ENCODE data around the gene CAPRIN1.

CAPRIN1 gene

DNA sequence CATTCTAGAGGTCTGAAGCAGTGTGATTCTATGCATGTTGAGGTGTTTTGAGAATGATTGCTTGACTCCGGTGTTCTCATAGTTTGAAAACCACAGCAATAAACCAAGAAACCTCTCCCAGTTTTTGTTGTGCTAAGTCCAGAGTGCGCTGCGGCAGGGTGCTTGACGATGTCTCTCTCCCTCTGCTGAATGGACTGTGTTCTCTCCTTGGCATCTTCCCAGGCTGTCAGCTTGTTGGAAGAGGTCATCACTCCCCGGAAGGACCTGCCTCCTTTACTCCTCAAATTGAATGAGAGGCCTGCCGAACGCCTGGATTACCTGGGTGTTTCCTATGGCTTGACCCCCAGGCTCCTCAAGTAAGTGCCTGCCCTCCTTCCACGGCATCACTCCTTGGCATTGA is 84.9 kb downstream of the CAPRIN1 start:
- no peak for DNase-seq (ENCODE audit: low spot score)
- in situ Hi-C loops (cut with MboI; ENCODE audit: low sequenced_read_pairs, unreplicated experiment), result no loop called here
- TF ChIP-seq, protein P1, sequence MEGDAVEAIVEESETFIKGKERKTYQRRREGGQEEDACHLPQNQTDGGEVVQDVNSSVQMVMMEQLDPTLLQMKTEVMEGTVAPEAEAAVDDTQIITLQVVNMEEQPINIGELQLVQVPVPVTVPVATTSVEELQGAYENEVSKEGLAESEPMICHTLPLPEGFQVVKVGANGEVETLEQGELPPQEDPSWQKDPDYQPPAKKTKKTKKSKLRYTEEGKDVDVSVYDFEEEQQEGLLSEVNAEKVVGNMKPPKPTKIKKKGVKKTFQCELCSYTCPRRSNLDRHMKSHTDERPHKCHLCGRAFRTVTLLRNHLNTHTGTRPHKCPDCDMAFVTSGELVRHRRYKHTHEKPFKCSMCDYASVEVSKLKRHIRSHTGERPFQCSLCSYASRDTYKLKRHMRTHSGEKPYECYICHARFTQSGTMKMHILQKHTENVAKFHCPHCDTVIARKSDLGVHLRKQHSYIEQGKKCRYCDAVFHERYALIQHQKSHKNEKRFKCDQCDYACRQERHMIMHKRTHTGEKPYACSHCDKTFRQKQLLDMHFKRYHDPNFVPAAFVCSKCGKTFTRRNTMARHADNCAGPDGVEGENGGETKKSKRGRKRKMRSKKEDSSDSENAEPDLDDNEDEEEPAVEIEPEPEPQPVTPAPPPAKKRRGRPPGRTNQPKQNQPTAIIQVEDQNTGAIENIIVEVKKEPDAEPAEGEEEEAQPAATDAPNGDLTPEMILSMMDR (IDR thresholded peaks at IDR 0.05; ENCODE audit: borderline replicate concordance, control extremely low read depth, extremely low read depth, insufficient read depth, missing control alignments), result no peak

DNA sequence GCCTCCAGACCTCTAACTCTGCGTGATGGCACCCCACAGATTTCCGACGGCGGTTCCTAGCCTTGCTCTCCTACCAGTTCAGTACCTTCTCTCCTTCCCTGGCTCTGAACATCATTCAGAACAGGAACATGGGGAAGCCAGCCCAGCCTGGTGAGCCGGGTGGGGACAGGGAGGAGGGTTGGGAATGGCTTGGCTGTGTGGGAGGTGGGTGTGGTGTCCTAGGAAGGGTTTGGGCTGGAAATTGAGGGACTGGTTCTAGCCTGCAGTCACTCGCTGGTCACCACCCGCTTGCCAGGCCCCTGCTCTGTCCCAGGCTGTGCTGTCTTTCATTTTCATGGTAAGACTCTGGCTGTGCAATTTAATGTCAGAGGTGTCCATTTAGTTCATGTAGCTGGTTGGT is 87.8 kb downstream of the CAPRIN1 start:
- TF ChIP-seq, protein P1 (IDR thresholded peaks at IDR 0.05; ENCODE audit: borderline replicate concordance, control extremely low read depth, extremely low read depth, insufficient read depth, missing control alignments), result no peak
- in situ Hi-C loops (cut with MboI; ENCODE audit: low sequenced_read_pairs, unreplicated experiment), result no loop called here
- DNase-seq (ENCODE audit: low spot score), result no peak

DNA sequence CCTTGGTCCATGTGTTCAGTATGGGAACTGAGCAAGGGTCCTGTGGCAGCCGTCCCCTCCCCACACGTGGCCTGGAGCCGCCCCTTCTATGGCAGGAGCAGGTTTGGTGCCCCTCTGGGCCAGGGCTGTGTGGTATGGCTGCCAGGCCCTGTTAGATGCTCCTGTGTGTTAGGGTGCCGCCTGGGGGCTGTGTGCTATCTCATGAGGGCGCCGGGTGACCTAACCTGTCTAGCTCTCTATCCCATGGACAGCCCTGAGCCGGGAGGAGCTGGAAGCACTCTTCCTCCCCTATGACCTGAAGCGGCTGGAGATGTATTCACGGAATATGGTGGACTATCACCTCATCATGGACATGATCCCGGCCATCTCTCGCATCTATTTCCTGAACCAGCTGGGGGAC is 88.6 kb downstream of the CAPRIN1 start:
- DNase-seq (ENCODE audit: low spot score), result no peak
- TF ChIP-seq, protein P1 (IDR thresholded peaks at IDR 0.05; ENCODE audit: borderline replicate concordance, control extremely low read depth, extremely low read depth, insufficient read depth, missing control alignments), result no peak
- in situ Hi-C loops (cut with MboI; ENCODE audit: low sequenced_read_pairs, unreplicated experiment), result no loop called here

DNA sequence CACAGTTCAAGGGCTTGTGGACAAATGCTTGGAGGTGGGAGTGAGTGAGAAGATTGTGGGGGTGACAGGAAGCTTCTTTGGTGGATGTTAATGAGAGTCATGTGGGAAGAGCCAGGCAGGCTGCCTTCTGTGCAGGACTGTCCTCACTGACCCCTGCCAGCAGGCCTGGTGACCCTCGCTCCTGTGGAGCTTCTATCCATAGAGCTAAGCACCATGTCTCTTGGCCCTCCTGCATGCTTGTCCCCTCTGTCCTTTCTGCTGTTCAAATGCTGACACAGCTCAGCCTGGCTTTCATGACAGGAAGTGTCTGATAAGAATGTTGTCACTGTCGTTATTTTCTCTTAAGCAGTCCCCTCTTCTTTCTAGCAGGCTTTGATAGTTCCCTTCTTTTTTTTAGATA is 91.5 kb downstream of the CAPRIN1 start:
- no peak for DNase-seq (ENCODE audit: low spot score)
- in situ Hi-C loops (cut with MboI; ENCODE audit: low sequenced_read_pairs, unreplicated experiment), result no loop called here

DNA sequence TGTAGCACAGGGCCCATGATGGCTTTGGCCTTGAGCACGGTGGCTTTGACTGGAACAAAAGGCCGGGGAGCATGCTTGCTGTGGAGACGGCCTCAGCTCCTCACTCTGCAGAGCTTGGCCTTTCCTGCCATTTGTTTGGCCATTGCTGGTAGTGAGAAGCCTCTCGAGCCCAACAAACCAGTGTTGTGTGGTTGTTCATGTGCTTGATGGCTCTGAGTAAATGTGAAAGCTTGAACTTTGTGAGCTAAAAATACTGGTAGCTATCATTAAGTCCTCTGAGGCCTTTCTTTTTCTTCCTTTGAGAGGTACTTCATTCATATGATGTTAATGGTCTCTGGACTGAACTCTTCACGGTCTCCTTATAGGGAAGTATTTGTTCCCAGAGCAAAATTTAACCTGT is 93.5 kb downstream of the CAPRIN1 start:
- TF ChIP-seq, protein P1 (IDR thresholded peaks at IDR 0.05; ENCODE audit: borderline replicate concordance, control extremely low read depth, extremely low read depth, insufficient read depth, missing control alignments), result no peak
- in situ Hi-C loops (cut with MboI; ENCODE audit: low sequenced_read_pairs, unreplicated experiment), result no loop called here
- DNase-seq (ENCODE audit: low spot score), result peak; percentile 77

More for the DNA sequence above, 91.5 kb downstream of the CAPRIN1 start:
- TF ChIP-seq, protein P1 (IDR thresholded peaks at IDR 0.05; ENCODE audit: borderline replicate concordance, control extremely low read depth, extremely low read depth, insufficient read depth, missing control alignments), result no peak

DNA sequence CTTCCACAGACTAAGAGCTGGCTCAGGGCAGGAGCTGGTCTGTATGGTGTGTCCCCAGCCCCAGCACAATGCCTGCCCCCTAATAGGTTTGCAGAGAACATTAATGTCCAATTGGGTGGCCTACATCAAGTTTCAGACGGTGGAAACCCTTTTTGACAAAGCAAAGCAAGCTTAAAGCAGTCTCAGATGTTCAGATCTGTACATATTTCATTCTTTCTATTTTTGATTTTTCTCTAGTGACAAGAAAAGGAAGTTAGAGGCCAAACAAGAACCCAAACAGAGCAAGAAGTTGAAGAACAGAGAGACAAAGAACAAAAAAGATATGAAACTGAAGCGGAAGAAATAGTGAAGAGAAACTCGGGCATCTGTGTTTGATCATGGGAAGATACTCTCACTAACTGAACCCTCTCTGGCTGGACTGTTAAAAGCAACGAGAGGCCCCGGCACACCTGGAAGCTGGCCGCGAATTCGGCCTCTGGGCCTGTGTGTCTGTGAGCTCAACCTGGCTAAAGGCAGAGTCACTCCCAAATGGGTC is 94.4 kb downstream of the CAPRIN1 start:
- peak; percentile 68 for DNase-seq (ENCODE audit: low spot score)
- TF ChIP-seq, protein P1 (IDR thresholded peaks at IDR 0.05; ENCODE audit: borderline replicate concordance, control extremely low read depth, extremely low read depth, insufficient read depth, missing control alignments), result no peak
- in situ Hi-C loops (cut with MboI; ENCODE audit: low sequenced_read_pairs, unreplicated experiment), result no loop called here
